ENCODE measurements around the gene BTBD17.

DNA sequence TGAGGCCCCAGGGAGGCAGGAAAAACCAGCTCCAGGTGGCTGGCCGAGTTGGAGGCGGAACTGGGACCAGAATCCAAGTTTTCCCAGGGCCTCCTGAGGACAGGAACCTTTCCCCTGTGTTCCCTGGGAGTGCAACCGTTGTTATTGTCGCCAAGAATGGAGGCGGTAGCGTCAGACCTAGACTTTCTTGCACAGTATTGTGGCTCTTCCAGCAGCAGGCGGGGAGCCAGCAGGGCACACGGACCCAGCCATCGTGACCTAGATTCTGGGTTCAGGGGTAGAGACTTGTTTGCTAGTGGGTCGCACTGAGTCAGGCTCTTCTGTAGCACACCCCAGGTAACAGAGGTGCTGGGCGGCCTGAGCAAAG lies 36.3 kb downstream of the BTBD17 start:
- TF ChIP-seq CTCF (IDR thresholded peaks at IDR 0.05) = no peak
- TF ChIP-seq POLR2A (IDR thresholded peaks at IDR 0.05) = no peak

All from adrenal gland (tissue), 5 donors.